NCI-H2227 treated with DMSO at 0.1 percent for 48 hours (cell line): ENCODE results near the gene KIRREL1.

ENCODE experiments used
- DNase-seq: peaks from one replicate; lab custom pipeline; 2025; lab: John Stamatoyannopoulos, UW

Gene KIRREL1

GRCh38 chr1:158035976-158036583 lies 42.6 kb downstream of the KIRREL1 start:
- peak; percentile 10 for DNase-seq

DNA sequence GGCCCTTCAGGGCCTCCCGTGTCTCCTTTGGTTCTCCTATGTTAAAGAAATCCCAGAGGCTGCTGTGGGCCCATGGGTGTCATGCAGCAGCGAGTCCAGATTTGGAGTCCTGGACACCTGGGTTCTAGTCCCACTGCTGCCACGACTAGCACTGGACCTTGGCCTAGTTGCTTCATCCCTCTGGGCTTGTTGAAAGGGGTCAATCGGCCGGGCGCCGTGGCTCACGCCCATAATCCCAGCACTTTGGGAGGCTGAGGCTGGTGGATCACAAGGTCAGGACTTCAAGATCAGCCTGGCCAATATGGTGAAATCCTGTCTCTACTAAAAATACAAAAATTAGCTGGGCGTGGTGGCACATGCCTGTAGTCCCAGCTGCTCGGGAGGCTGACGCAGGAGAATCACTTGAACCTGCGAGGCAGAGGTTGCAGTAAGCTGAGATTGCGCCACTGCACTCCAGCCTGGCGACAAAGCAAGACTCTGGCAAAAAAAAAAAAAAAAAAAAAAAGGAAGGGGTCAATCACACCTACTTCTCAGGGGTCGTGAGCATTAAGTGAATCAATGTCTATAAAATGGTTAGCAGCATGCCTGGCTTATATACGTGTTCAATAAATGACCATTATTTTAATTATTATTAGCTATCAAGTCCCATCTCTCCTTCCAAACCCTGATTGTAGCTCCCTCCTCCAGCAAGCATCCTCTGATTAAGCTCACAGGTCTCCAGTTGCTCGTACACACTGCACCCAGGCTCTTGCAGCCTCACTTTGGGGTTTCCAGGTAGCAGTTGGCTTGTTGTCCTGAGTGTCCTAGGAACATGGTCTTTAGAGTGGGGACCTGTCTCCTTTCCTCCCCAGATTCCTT lies 43.8 kb downstream of the KIRREL1 start:
- no peak for DNase-seq

- no peak for DNase-seq
These were observed 44.5 kb downstream of the KIRREL1 start for GRCh38 chr1:158037866-158038359.

DNA sequence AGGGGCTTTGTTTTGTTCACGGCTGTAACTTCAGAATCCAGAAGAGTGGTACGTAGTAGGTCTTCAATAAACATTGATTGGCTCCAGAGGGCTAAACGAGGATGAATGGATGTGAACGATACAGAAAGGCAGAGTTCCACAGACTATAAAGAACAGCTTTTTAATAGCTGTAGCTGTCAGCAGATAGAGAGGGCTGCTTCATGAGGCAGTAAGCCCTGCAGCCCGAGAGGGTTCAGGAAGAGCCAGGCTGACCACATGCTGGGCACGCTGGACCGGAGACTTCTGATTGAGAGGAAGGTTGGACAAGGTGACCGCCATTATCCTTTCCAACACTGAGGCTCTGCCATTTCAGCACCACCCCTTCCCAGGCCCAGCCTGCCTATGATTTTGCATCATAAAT lies 45.3 kb downstream of the KIRREL1 start:
- DNase-seq: no peak

GRCh38 chr1:158039380-158039779 lies 45.9 kb downstream of the KIRREL1 start:
- no peak for DNase-seq

DNA sequence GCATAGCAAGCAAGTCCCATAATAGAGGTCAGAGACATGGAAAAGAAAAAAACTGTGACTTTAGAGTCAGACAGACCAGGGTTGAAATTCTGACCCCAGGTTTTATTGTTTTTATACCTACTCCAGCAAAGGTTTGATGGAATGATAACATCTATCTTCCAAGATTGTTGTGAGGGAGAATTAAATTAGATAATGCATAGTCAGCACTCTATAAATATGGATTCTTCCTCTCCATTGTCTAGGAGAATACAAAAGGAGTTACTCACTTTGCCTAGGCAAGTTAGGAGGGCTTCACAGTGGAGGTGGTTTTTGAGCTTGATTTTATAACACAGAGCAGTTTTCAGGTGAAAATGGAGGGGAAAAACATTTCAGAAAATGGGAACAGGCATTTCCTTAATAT lies 46.9 kb downstream of the KIRREL1 start:
- no peak for DNase-seq

GRCh38 chr1:158043232-158043631 lies 49.8 kb downstream of the KIRREL1 start:
- no peak for DNase-seq

DNA sequence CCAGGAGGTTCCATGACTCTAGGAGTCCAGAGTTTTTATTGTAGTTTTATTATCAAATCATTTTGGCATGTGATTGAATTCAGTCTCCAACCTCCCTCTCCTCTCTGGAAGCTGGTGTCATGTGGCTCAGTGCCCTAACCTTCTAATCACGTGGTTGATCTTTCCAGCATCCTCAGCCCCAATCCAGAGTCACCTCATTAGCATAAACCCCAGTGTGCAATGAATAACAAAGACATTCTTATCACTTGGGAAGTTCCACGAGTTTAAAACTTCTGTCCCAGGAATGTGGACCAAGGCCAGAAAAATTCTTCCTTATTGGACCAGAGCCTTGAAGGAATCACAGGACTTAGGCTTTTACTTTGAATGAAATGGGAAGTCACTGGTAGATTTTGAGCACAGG lies 52.2 kb downstream of the KIRREL1 start:
- DNase-seq: no peak

- DNase-seq: no peak
These were observed 53.5 kb downstream of the KIRREL1 start for GRCh38 chr1:158046715-158047510.

DNA sequence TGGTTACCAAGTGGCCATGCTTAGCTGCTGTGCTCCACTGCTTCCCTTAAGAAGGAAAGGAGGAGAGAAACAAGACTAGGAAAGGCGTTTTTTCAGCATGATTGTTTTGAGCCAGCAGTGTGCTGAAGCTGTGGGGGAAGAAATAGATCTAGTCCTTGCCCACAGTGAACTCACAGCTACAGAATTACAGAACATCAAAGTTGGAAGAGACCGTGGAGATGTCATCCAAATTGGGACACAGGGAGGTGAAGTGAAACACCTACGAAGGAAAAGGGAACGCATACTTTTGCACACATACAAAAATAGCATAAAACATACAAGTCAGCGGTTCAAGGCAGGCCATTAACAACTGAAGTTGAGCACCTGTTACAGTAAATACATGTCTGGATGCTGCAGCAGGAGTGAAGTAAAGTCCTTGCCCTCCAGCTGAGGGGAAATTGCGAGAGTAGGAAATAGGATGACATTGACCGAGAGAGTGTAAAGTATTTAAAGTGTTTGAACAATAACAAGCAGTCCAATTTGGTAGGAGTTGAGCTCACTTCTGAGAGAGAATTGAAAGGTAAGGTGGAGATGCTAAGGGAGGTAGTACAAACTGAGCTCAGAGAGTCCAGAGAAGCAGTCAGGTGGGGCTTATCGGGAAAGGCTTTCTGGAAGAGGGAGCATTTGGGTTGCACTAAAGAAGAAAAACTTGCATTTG lies 55.1 kb downstream of the KIRREL1 start:
- DNase-seq: no peak

DNA sequence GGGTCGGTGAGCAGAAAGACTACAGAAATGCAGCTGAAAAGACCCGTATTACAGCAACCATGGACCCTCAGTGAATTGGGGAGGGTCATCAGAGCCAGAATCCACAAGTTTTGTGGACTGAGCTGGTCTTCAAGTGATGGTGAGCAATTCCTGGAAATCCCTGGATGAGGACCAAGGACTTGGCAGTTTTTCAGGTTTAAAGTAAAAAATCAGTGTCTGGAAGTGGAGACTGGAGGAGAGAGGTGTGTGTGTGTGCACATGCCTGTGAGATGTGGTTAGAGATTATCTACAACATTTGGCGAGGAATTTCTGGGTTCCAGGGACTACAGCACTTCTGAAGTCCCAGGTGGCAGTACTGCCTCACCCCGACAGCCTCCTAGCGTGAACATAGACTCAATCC lies 56.4 kb downstream of the KIRREL1 start:
- DNase-seq: no peak

GRCh38 chr1:158053276-158053675 lies 59.8 kb downstream of the KIRREL1 start:
- no peak for DNase-seq

DNA sequence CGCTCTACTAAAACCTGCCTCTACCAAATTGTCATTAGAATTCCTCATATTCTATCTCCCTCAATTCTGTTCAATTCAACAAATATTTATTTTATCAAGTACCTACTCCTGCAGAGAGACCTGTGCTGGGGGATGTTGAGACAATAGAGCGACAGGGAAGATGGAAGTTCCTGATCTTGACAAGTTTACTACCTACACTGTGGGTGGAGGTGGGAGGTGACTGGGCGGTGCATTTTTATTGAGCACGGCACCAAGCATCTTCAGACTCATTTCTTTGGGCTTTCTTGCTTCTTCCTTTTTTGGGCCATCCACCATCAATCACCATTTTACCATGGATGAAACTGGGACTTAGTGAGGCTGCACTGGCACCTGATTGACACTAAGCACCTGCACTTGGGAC lies 61.3 kb downstream of the KIRREL1 start:
- DNase-seq: no peak

DNA sequence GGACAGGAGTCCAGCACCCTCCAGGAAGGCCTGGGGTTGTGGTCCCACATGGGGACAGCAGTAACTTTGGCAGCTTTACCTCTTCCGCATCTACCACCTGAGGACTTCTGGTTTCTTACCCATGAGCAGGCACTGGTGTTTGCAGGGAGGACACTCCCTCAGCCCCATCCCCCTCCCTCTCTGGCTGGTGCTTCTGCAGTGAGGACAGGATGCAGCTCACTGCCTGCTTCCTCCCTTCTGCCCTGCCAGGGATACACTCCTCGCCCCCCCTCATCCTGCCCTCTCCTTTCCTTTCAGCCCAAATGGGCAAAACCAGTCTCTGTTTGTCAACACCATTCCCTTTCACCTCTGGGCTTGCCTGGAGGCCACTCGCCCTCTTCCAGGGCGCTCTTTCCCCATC lies 62.4 kb downstream of the KIRREL1 start:
- DNase-seq: no peak

DNA sequence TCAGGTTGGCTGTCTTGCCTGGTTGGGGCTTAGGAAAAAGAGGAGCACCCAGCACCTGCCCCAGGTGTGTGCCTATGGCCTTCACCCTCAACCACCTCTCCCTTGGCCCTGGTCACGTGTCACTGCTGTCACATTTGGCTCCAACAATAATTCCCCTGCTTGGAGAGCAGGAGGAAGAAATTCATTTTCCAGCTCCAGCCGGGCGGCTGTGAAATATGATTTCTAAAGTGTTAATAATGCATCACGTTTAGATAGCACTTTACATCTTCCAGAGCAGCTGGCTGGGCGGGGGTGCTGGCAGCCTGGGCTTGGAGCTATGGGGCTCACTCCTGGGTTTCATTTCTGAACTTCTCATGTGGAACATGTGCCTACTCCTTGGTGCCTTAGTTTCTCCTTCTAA lies 63.1 kb downstream of the KIRREL1 start:
- DNase-seq: no peak

- DNase-seq: no peak
These were observed 65.0 kb downstream of the KIRREL1 start for GRCh38 chr1:158058237-158058985.

DNA sequence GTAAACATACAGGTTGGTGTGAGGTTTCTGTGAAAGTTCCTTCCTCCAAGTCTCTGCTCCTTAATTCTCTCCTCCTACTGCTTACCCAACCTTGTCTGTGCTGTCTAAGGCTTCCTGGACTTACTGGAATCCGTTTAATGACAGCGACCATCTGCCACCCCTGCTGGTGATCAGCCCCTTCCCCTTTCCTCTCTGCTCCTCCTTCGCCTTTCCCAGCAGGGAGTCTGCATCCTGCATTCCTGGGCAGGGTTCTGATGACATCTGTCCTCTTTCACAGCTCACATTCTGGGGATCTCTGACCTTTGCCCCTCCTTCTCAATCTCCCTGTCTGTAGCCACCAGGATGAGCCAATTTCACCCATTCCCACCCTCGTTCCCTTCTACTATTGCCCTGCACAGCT lies 66.5 kb downstream of the KIRREL1 start:
- no peak for DNase-seq

DNA sequence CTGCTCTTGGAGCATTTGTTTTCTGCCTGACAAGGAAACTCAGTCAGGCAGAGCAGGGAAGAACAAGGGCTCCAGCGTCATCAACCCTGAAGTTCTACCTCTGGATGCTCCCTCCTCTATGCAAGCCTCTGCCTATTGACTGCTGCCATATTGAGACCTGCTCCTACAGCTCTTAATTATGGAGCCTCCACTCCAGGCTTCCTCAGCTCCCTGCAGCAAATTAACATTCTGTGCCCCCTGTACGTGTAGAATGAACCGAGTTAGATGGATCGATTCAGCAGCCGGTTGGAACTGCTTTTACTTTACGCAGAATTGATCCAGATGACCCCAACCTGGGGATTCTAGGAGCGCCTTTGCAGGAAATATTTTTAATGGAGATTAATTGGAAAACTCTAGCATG lies 68.7 kb downstream of the KIRREL1 start:
- DNase-seq: no peak

- no peak for DNase-seq
These were observed 74.2 kb downstream of the KIRREL1 start for GRCh38 chr1:158067662-158068061.

- DNase-seq: no peak
These were observed 75.5 kb downstream of the KIRREL1 start for GRCh38 chr1:158068918-158069317.

GRCh38 chr1:158071138-158071537 lies 77.7 kb downstream of the KIRREL1 start:
- DNase-seq: peak; percentile 13
